Mucosa of rectum (tissue), 2 donors: ENCODE measurements around the gene TRPC4.
"Not testable (repeated sequence)": the region's sequence is repeated elsewhere in the genome, so short reads cannot be mapped to it uniquely, and the experiment has no call there.

Source experiments
- H3K27ac ChIP-seq, 2 donors: one replicate each; pipeline ENCODE4 v1.7.0; 2013; ENCODE audit warnings: inconsistent platforms in 2 of 2, low read depth in 2 of 2, low read length in 2 of 2
- H3K27me3 ChIP-seq, 2 donors: one replicate each; pipeline ENCODE4 v1.7.0; 2013; ENCODE audit warnings: low read length in 2 of 2; ENCODE audit not compliant: control insufficient read depth in 2 of 2, insufficient read depth in 2 of 2
- H3K36me3 ChIP-seq, 2 donors: one replicate each; pipeline ENCODE4 v1.7.0; 2013; ENCODE audit warnings: low read length in 2 of 2; ENCODE audit not compliant: control insufficient read depth in 2 of 2, insufficient read depth in 2 of 2
- H3K4me1 ChIP-seq, 2 donors: one replicate each; pipeline ENCODE4 v1.7.0; 2013; ENCODE audit warnings: low read length in 2 of 2, mild to moderate bottlenecking in 1 of 2; ENCODE audit not compliant: control insufficient read depth in 2 of 2, insufficient read depth in 2 of 2
- H3K4me3 ChIP-seq, 2 donors: one replicate each; pipeline ENCODE4 v1.7.0; 2013; ENCODE audit warnings: low read length in 2 of 2
- H3K9ac ChIP-seq, 2 donors: one replicate each; pipeline ENCODE4 v1.7.0; 2013; ENCODE audit warnings: low read length in 2 of 2, low read depth in 1 of 2, mild to moderate bottlenecking in 1 of 2
- H3K9me3 ChIP-seq, 2 donors: one replicate each; pipeline ENCODE4 v1.7.0; 2013; ENCODE audit warnings: low read length in 2 of 2; ENCODE audit not compliant: control insufficient read depth in 2 of 2
- donor health status: healthy.
- donor health status: Normal muscosa, but diverticular disease.

The TRPC4 gene

DNA sequence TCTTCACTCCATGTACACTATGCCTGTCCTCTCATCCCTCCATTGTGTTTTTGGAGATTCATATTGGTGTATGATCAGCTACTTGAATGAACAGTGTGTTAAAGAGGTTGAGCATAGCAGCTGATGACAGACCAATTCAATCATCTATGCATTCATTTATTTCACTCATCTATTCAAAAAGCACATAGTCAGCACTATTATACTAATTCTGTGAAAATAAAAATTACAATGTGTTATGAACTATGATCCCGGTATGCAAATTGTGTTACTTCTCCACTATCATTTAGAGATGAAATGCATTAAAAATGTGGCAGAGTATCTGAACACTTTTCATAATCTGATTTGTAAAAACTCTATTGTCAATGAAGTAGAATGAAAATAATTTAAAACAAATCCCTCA is 5.9 kb downstream of the TRPC4 start:
- no peak overlapping the region for H3K4me3 ChIP-seq
- H3K4me1 ChIP-seq: no peaks in the 10 kb centered on the region
- H3K27ac ChIP-seq: no peak overlapping the region
- H3K9ac ChIP-seq: no peak overlapping the region
- no peaks in the 10 kb centered on the region for H3K36me3 ChIP-seq
- peaks cover 2% of the 10 kb centered on the region in 2 donors for H3K27me3 ChIP-seq
- no peaks in the 10 kb centered on the region for H3K9me3 ChIP-seq

DNA sequence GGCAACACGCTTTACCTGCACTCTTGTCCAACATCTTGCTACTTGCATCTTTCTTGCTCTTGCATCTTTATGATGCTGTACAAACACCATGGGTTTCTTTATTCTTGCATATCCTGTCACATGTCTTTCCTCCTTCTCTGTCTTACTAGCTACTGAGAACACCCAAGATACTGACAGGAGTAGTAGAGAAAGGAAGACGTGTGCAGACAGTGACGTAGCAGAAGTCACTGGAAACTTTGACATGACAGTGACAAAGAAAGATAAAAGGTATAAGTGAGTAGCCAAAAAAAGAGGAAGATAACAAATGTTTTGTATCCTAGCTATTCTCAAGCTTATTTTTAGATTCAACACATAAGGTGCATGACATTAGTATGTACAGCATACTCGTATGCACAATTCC is 34.2 kb downstream of the TRPC4 start:
- no peaks in the 10 kb centered on the region for H3K9me3 ChIP-seq
- H3K36me3 ChIP-seq: no peaks in the 10 kb centered on the region
- H3K4me3 ChIP-seq: no peak overlapping the region
- H3K4me1 ChIP-seq: no peaks in the 10 kb centered on the region
- no peak overlapping the region for H3K9ac ChIP-seq
- no peak overlapping the region for H3K27ac ChIP-seq
- H3K27me3 ChIP-seq: no peaks in the 10 kb centered on the region

DNA sequence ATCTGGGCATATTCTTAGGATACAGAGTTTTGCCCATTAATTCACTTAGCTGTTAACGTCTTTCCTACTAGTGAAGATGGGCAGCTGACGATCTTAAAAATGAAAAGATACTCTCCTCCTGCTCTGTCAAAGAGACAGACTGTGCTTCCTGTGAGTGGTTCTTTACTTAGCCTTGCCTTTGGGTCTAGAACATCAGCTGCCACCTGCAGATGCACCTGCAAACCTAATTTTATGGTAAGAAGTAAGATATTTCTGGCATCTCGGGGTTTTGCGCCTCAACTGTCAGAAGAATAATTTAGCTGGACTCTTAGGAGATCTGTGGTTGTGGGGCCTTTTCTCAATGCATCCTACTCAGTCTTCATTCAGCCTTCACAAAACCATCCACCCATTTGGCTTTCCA is 36.2 kb downstream of the TRPC4 start:
- no peak overlapping the region for H3K9ac ChIP-seq
- no peaks in the 10 kb centered on the region for H3K9me3 ChIP-seq
- no peaks in the 10 kb centered on the region for H3K27me3 ChIP-seq
- no peak overlapping the region for H3K27ac ChIP-seq
- H3K36me3 ChIP-seq: no peaks in the 10 kb centered on the region
- H3K4me1 ChIP-seq: no peaks in the 10 kb centered on the region
- H3K4me3 ChIP-seq: no peak overlapping the region

DNA sequence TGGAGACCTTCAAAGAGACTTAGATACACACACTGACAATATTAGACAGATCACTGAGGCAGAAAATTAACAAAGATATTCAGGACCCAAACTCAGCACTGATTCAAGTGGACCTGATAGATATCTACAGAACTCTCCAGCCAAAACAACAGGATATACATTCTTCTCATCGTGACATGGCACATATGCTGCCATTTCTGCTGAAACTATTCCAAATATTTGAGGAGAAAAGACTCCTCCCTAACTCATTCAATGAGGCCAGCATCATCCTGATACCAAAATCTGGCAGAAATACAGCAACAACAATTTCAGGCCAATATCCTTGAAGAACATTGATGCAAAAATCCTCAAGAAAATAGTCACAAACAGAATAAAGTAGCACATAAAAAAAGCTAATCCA is 53.3 kb downstream of the TRPC4 start:
- H3K4me1 ChIP-seq: no peaks in the 10 kb centered on the region
- no peaks in the 10 kb centered on the region for H3K9me3 ChIP-seq
- no peak overlapping the region for H3K9ac ChIP-seq
- no peak overlapping the region for H3K4me3 ChIP-seq
- H3K27me3 ChIP-seq: no peaks in the 10 kb centered on the region
- no peak overlapping the region for H3K27ac ChIP-seq
- no peaks in the 10 kb centered on the region for H3K36me3 ChIP-seq

DNA sequence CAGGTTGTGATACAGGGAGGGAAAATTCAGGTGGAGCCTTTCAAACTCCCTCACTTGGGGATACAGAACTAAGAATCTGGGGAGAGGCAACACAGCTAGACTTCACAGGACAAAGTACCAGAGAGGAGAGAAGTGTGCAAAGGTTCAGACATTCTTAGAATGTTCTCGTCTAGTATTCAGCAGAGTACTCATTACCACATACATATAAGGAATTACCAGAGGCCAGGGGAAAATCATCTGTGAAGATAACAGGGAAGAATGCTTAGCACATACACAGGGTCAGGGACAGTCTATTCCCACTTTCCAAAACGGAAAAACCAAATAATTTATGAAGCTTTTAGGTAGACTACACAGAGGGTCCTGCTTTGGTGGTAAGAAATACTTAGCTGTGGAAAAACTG is 58.1 kb downstream of the TRPC4 start:
- H3K27me3 ChIP-seq: no peaks in the 10 kb centered on the region
- no peaks in the 10 kb centered on the region for H3K4me1 ChIP-seq
- H3K36me3 ChIP-seq: no peaks in the 10 kb centered on the region
- no peak overlapping the region for H3K27ac ChIP-seq
- H3K4me3 ChIP-seq: no peak overlapping the region
- H3K9ac ChIP-seq: no peak overlapping the region
- no peaks in the 10 kb centered on the region for H3K9me3 ChIP-seq

DNA sequence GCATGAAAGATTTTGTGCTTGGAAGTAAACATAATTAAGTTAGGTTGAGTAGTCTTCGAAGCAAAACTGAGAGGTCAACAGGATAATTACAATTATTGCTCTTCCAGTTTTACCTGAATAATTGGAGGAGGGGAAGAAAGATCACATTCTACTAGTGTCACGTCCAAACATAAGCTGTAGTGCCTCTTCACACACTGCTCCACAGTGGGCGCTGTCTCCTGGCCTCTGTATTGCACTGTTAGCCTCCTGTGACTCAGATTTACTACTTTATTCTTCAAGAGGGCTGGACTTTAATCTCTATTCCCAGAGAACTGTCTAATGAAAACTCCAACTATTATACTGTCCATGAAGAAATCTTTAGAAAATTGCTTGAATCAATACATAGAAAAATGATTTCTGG is 62.9 kb downstream of the TRPC4 start:
- Histone ChIP-seq H3K27ac (no peak overlapping the region), H3K4me3 (no peak overlapping the region), H3K4me1 (no peaks in the 10 kb centered on the region), H3K9me3 (no peaks in the 10 kb centered on the region), H3K9ac (no peak overlapping the region), H3K27me3 (no peaks in the 10 kb centered on the region), H3K36me3 (no peaks in the 10 kb centered on the region)

DNA sequence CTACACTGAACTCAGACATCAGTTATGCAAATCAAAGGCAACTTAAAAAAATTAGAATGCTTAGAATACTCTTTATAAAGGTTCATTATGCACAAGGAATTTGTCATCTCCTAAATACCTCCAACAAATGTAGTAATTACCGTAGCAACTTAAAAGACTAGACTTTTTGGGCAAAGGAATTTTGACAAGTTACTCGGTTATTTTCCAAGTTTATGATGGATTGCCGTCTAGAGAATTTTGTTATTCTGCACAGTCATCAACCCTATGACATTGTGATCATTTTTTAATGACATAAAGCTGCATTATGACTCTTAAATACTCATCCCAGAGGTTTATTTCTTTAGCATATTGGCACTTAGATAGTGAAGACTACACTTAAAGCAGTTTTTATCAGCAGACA is 71.9 kb downstream of the TRPC4 start:
- H3K27me3 ChIP-seq: no peaks in the 10 kb centered on the region
- no peaks in the 10 kb centered on the region for H3K36me3 ChIP-seq
- no peaks in the 10 kb centered on the region for H3K4me1 ChIP-seq
- H3K9ac ChIP-seq: no peak overlapping the region
- no peak overlapping the region for H3K4me3 ChIP-seq
- H3K27ac ChIP-seq: no peak overlapping the region
- H3K9me3 ChIP-seq: no peaks in the 10 kb centered on the region

DNA sequence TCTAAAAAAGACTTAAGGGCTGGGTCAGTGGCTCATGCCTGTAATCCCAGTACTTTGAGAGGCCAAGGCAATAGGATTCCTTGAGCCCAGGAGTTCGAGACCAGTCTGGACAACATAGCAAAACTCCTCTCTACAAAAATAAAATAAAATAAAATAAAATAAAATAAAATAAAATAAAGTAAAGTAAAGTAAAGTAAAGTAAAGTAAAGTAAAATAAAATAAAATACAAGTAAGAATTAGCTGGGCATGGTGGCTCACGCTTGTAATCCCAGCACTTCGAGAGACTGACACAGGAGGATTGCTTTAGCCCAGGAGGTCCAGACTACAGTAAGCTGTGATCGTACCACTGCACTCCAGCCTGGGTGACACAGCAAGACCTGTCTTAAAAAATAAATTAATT is 72.8 kb downstream of the TRPC4 start:
- H3K27ac ChIP-seq, H3K9me3 ChIP-seq, H3K4me1 ChIP-seq, H3K27me3 ChIP-seq, H3K4me3 ChIP-seq, H3K9ac ChIP-seq, H3K36me3 ChIP-seq: not testable (repeated sequence)

DNA sequence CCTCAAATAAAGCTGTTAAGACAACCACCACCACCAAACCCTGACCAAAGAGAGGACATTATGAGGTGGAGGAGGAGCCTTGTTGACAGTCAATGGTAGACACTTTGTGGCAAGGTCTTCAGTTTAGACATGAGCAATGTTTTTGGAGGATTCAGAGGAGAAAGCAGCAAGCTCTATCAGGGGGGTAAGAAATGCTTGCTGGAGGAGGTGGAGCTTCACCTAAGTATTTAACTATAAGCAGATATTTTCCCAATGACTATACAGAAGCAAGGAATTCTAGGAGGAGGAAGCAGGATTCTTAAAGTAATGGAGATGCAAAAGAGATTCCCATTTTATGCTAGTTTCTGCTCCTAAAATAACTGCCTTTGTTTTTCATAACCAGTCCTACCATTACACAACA is 74.2 kb downstream of the TRPC4 start:
- no peak overlapping the region for H3K9ac ChIP-seq
- H3K9me3 ChIP-seq: no peaks in the 10 kb centered on the region

DNA sequence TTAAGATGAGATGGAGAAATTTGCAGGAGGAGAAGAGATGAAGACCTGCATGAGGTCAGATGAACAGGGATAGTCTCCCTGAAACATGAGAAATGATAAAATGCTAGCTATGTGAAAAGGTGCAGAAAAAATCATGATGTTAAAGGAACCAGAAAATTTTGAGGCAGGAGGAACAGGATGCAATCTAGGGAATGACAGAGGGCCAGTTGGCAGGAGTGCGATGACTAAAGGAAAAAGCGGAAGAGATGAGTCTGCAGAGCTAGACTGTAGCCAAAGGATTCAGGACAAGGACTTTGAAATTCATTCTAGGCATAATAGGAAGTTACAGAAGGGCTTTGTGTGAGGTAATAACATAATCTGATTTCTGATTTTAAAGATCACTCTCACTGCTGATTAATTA is 77.9 kb downstream of the TRPC4 start:
- H3K27ac ChIP-seq: no peak overlapping the region
- H3K27me3 ChIP-seq: no peaks in the 10 kb centered on the region
- H3K4me3 ChIP-seq: no peak overlapping the region
- H3K9me3 ChIP-seq: no peaks in the 10 kb centered on the region
- no peaks in the 10 kb centered on the region for H3K4me1 ChIP-seq
- H3K9ac ChIP-seq: no peak overlapping the region
- H3K36me3 ChIP-seq: no peaks in the 10 kb centered on the region

More for the DNA sequence above, 74.2 kb downstream of the TRPC4 start:
- no peaks in the 10 kb centered on the region for H3K27me3 ChIP-seq
- H3K4me3 ChIP-seq: no peak overlapping the region
- no peaks in the 10 kb centered on the region for H3K4me1 ChIP-seq
- no peaks in the 10 kb centered on the region for H3K36me3 ChIP-seq
- H3K27ac ChIP-seq: no peak overlapping the region

DNA sequence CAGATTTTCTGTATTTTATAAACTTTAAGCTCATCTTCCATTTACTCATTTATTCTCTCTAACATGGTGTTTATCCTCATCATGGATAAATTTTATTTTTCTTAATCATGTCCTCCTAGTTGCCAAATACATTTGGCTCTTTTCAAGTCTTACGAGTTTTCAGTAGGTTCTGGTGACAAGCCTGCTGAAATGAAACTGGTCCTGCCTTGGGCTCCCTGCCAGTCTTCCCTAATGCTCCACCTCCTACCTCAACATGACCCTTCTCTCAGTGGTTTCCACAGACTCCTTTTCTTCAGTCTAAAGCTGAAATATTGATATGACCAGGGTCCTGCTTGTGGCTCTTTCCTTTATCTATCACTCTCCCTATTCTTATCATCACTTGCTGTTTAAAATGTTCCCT is 81.2 kb downstream of the TRPC4 start:
- Histone ChIP-seq H3K36me3 (no peaks in the 10 kb centered on the region), H3K4me3 (no peak overlapping the region), H3K9ac (no peak overlapping the region), H3K27ac (no peak overlapping the region), H3K4me1 (no peaks in the 10 kb centered on the region), H3K27me3 (no peaks in the 10 kb centered on the region), H3K9me3 (no peaks in the 10 kb centered on the region)
